Smooth muscle cell (in vitro differentiated cells): ENCODE measurements around the gene LMO7. TPM values are rescaled to one million over a fixed set of nuclear protein-coding genes. Genes with fewer than 3 reads are reported as not detected.

ENCODE experiments used
- DNase-seq: peaks from one replicate; lab custom pipeline; 2025; ENCODE audit not compliant: unreplicated experiment; lab: John Stamatoyannopoulos, UW
- H2AFZ ChIP-seq: fragments of 200-600 bp; sonication (generic); 2 replicates; pipeline ENCODE4 v1.6.0; 2016; ENCODE audit warnings: antibody characterized with exemption, low read depth, mild to moderate bottlenecking
- H3F3A ChIP-seq: fragments of 200-600 bp; sonication (generic); 2 replicates; pipeline ENCODE4 v1.6.0; 2017; ENCODE audit warnings: antibody characterized with exemption, low read depth
- H3K27ac ChIP-seq: fragments of 200-600 bp; sonication (generic); 2 replicates; pipeline ENCODE4 v1.5.1; 2016; ENCODE audit warnings: low read depth, mild to moderate bottlenecking
- H3K27me3 ChIP-seq: fragments of 200-600 bp; sonication (generic); 2 replicates; pipeline ENCODE4 v1.6.1; 2016; ENCODE audit warnings: low read depth, mild to moderate bottlenecking
- H3K36me3 ChIP-seq: fragments of 200-600 bp; sonication (generic); 2 replicates; pipeline ENCODE4 v1.5.1; 2016; ENCODE audit warnings: low read depth
- H3K4me1 ChIP-seq: fragments of 200-600 bp; sonication (generic); 2 replicates; pipeline ENCODE4 v1.5.1; 2016; ENCODE audit warnings: low read depth
- H3K4me2 ChIP-seq: fragments of 200-600 bp; sonication (generic); 2 replicates; pipeline ENCODE4 v1.6.0; 2016; ENCODE audit warnings: mild to moderate bottlenecking
- H3K4me3 ChIP-seq: fragments of 200-600 bp; sonication (generic); 2 replicates; pipeline ENCODE4 v1.5.1; 2016; ENCODE audit warnings: mild to moderate bottlenecking
- H3K79me2 ChIP-seq: fragments of 200-600 bp; sonication (generic); 2 replicates; pipeline ENCODE4 v1.6.0; 2016; ENCODE audit warnings: low read depth, mild to moderate bottlenecking
- H3K9ac ChIP-seq: fragments of 200-600 bp; sonication (generic); 2 replicates; pipeline ENCODE4 v1.6.0; 2016; ENCODE audit warnings: low read depth
- H3K9me3 ChIP-seq: fragments of 200-600 bp; sonication (generic); replicated peaks from 2 replicates; pipeline ENCODE4 v1.5.1; 2016; ENCODE audit warnings: low read depth
- H4K20me1 ChIP-seq: fragments of 200-600 bp; sonication (generic); 2 replicates; pipeline ENCODE4 v1.6.0; 2016; ENCODE audit warnings: low read depth
- WGBS: methylation state at CpG from one replicate; pipeline ENCODE4 v1.1.7; 2016; ENCODE audit warnings: low lambda C conversion rate; 5-methylcytosine and 5-hydroxymethylcytosine counted together
- polyA plus RNA-seq: library from polyadenylated mRNA; unstranded; fragments of >200 nt; fragmentation: Nextera tagmentation; extraction: Ambion mirVana; gene quantifications from 2 replicates; pipeline ENCODE4 v1.2.1, GENCODE V29; 2016
- total RNA-seq: library from RNA; depleted of rRNA; stranded (reverse); fragments of >200 nt; gene quantifications from 2 replicates; pipeline ENCODE4 v1.2.3, GENCODE V29; 2014
- TF ChIP-seq, protein P1 (sequence below): fragments of 200-600 bp; sonication (generic); IDR thresholded peaks from 2 replicates; pipeline ENCODE4 v1.5.1; 2017; ENCODE audit warnings: borderline replicate concordance, mild to moderate bottlenecking, antibody characterized with exemption; ENCODE audit not compliant: insufficient read depth, poor library complexity, severe bottlenecking

The LMO7 gene
- total and polyA plus RNA-seq, 2 experiments from 2014 or later, result 157 to 213 TPM

DNA sequence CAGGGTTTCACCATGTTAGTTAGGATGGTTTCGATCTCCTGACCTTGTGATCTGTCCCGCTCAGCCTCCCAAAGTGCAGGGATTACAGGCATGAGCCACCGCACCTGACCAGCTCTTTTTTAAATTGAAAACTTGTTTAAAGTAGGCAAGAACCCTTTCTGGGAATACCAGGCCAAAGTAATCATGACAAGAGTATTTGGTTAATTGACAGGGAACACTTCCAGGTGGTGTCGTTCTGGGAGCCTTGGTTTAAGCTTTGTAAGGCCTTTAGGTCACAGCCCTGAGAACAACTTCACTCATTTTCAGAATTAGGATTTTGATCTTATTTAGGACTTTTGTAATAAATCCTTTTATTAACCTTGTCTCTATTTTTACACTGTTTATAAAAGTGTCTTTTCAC is 115.2 kb downstream of the LMO7 start:
- Histone ChIP-seq H3K9ac (no peak overlapping the region), H3F3A (no peaks in the 10 kb centered on the region), H2AFZ (no peak overlapping the region), H4K20me1 (peaks cover 93% of the 10 kb centered on the region), H3K79me2 (peaks cover 50% of the 10 kb centered on the region), H3K27ac (no peak overlapping the region), H3K27me3 (no peaks in the 10 kb centered on the region), H3K9me3 (no peaks in the 10 kb centered on the region), H3K4me3 (no peak overlapping the region), H3K4me2 (no peak overlapping the region), H3K36me3 (no peaks in the 10 kb centered on the region), H3K4me1 (no peaks in the 10 kb centered on the region)
- 95% methylated on average over 4 of the region's 4 CpGs for WGBS
- DNase-seq, result no peak
- TF ChIP-seq, protein P1, sequence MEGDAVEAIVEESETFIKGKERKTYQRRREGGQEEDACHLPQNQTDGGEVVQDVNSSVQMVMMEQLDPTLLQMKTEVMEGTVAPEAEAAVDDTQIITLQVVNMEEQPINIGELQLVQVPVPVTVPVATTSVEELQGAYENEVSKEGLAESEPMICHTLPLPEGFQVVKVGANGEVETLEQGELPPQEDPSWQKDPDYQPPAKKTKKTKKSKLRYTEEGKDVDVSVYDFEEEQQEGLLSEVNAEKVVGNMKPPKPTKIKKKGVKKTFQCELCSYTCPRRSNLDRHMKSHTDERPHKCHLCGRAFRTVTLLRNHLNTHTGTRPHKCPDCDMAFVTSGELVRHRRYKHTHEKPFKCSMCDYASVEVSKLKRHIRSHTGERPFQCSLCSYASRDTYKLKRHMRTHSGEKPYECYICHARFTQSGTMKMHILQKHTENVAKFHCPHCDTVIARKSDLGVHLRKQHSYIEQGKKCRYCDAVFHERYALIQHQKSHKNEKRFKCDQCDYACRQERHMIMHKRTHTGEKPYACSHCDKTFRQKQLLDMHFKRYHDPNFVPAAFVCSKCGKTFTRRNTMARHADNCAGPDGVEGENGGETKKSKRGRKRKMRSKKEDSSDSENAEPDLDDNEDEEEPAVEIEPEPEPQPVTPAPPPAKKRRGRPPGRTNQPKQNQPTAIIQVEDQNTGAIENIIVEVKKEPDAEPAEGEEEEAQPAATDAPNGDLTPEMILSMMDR, result no peak

DNA sequence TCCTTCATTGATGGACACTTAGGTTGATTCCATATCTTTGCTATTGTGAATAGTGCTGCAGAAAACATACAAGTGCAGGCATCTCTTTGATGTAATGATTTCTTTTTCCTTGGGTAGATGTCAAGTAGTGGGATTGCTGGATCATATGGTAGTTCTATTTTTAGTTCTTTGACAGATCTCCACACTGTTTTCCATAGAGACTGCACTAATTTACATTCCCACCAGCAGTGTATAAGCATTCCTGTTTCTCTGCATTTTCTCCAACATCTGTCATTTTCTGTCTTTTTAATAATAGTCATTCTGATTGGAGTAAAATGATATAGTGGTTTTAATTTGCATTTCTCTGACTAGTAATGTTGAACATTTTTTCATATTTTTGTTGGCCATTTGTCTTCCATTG is 116.7 kb downstream of the LMO7 start:
- Histone ChIP-seq H4K20me1 (peaks cover 95% of the 10 kb centered on the region), H3K9ac (no peak overlapping the region), H2AFZ (no peak overlapping the region), H3K36me3 (no peaks in the 10 kb centered on the region), H3K4me3 (no peak overlapping the region), H3K4me1 (no peaks in the 10 kb centered on the region), H3K27me3 (no peaks in the 10 kb centered on the region), H3K4me2 (no peak overlapping the region), H3F3A (no peaks in the 10 kb centered on the region), H3K9me3 (no peaks in the 10 kb centered on the region), H3K27ac (no peak overlapping the region), H3K79me2 (peaks cover 57% of the 10 kb centered on the region)
- no peak for DNase-seq
- TF ChIP-seq, protein P1, result no peak

DNA sequence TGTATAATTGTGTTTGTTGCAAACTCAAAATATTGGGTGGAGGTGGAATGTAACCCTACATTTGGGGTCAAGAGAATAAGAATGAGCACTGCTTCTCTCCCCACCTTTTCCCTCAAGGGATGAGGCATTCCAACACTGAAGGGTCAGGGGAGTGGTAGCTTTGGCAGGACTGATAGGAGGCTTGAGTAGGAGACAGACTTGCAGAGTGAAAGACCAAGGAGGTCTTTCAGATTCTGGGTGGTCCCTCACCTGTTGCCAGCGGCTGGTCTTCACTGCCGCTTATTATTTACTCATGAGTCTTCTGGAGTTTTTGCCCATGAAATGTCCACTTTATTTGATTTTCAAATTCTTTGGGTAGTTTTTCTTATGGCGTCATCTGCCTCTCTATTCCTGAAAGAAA is 118.8 kb downstream of the LMO7 start:
- Histone ChIP-seq H3K4me2 (no peak overlapping the region), H2AFZ (no peak overlapping the region), H3K27ac (no peak overlapping the region), H3K27me3 (no peaks in the 10 kb centered on the region), H3K4me3 (no peak overlapping the region), H3K9me3 (no peaks in the 10 kb centered on the region), H3K9ac (no peak overlapping the region), H3F3A (no peaks in the 10 kb centered on the region), H3K79me2 (peaks cover 62% of the 10 kb centered on the region), H4K20me1 (peaks cover 95% of the 10 kb centered on the region), H3K36me3 (no peaks in the 10 kb centered on the region), H3K4me1 (no peaks in the 10 kb centered on the region)
- WGBS, result 98% methylated on average over 3 of the region's 3 CpGs
- TF ChIP-seq, protein P1, result no peak
- no peak for DNase-seq

DNA sequence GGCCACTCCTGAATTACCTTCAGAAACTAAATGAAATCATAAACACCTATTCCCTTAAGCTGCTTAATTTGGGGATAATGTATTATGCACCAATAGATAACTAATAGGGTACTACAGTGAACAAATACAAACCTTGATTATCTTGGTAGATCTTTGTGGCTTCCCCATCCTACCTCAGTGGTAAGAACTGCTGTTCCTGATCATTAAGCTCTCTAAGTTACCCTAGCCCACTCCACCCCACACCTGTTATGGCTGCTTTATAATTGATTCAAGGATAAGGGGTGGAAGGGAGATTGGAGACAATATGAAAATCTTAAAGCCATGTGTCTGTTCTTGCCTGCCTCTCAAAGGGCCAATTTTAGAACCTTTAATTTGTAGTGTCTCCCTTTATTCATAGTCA is 121.2 kb downstream of the LMO7 start:
- Histone ChIP-seq H3K4me2 (no peak overlapping the region), H3K27me3 (no peaks in the 10 kb centered on the region), H2AFZ (no peak overlapping the region), H3K4me1 (no peaks in the 10 kb centered on the region), H4K20me1 (peaks cover 96% of the 10 kb centered on the region), H3K27ac (no peak overlapping the region), H3F3A (no peaks in the 10 kb centered on the region), H3K36me3 (no peaks in the 10 kb centered on the region), H3K9ac (no peak overlapping the region), H3K79me2 (peaks cover 75% of the 10 kb centered on the region), H3K9me3 (no peaks in the 10 kb centered on the region), H3K4me3 (no peak overlapping the region)
- DNase-seq, result no peak
- TF ChIP-seq, protein P1, result no peak
